Measurements from ENCODE around the gene ADAT3.
A peak's percentile ranks its signal among the peaks of the same experiment; 100 is the strongest.

The ADAT3 gene

GRCh38 chr19:1863328-1863637 lies 41.9 kb upstream of the ADAT3 start, which contains the start of gene KLF16:
KLF16 (minus strand) TSS chr19:1863579; CDS start chr19:1863497, 82 bp downstream.
- H3K4me3 ChIP-seq (ENCODE audit: low read depth, low read length), result peak within 1 kb of the TSS; percentile 86
- TF ChIP-seq CTCF (IDR thresholded peaks at IDR 0.05; ENCODE audit: borderline replicate concordance, insufficient read depth, low read depth, low read length), result no peak

- peak overlapping the region; percentile 59 for H3K4me3 ChIP-seq (ENCODE audit: low read depth, low read length)
- no peak for TF ChIP-seq CTCF (IDR thresholded peaks at IDR 0.05; ENCODE audit: borderline replicate concordance, insufficient read depth, low read depth, low read length)
These were observed 41.3 kb upstream of the ADAT3 start for GRCh38 chr19:1863638-1864479.

- TF ChIP-seq CTCF (IDR thresholded peaks at IDR 0.05; ENCODE audit: borderline replicate concordance, insufficient read depth, low read depth, low read length), result peak; percentile 91
- peak overlapping the region; percentile 59 for H3K4me3 ChIP-seq (ENCODE audit: low read depth, low read length)
These were observed 40.6 kb upstream of the ADAT3 start for GRCh38 chr19:1864480-1865171.

- H3K4me3 ChIP-seq (ENCODE audit: low read depth, low read length), result peak overlapping the region; percentile 59
- TF ChIP-seq CTCF (IDR thresholded peaks at IDR 0.05; ENCODE audit: borderline replicate concordance, insufficient read depth, low read depth, low read length), result no peak
These were observed 39.8 kb upstream of the ADAT3 start for GRCh38 chr19:1865172-1866010.

GRCh38 chr19:1866693-1867348 lies 38.4 kb upstream of the ADAT3 start:
- no peak for TF ChIP-seq CTCF (IDR thresholded peaks at IDR 0.05; ENCODE audit: borderline replicate concordance, insufficient read depth, low read depth, low read length)
- H3K4me3 ChIP-seq (ENCODE audit: low read depth, low read length), result no peak overlapping the region

- TF ChIP-seq CTCF (IDR thresholded peaks at IDR 0.05; ENCODE audit: borderline replicate concordance, insufficient read depth, low read depth, low read length), result no peak
- H3K4me3 ChIP-seq (ENCODE audit: low read depth, low read length), result no peak overlapping the region
These were observed 37.9 kb upstream of the ADAT3 start for GRCh38 chr19:1867349-1867724.
